NK-92 (cell line): ENCODE results near the gene CDAN1.
"Not testable (repeated sequence)": the region's sequence is repeated elsewhere in the genome, so short reads cannot be mapped to it uniquely, and the experiment has no call there.

Source experiments
- DNase-seq: peaks from one replicate; lab custom pipeline; 2025; ENCODE audit not compliant: unreplicated experiment; lab: John Stamatoyannopoulos, UW

CDAN1 gene

GRCh38 chr15:42736793-42737528 is at the start of gene CDAN1:
Gene CDAN1 (minus strand): TSS chr15:42737128. CDS start chr15:42737102, 26 bp downstream.
- DNase-seq: peak; percentile 67

DNA sequence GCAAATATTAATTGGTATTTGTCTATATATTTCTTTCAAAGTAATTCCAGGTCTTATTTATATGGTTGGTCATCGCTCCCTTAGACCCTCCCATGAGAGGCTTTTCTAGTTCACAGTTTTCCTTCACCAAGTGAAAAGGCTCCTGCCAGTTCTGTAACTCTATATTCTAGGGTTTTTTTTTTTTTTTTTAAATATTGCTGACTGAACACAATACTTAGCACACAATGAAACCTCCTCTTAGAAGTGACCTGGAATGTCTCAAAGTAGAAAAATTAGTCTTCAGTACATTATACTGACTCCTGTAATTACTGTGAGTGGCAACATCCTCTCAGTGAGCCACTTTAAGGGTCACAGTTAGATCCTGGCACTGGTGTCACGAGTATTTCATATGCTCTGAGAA is 48.6 kb upstream of the CDAN1 start:
- DNase-seq: no peak

DNA sequence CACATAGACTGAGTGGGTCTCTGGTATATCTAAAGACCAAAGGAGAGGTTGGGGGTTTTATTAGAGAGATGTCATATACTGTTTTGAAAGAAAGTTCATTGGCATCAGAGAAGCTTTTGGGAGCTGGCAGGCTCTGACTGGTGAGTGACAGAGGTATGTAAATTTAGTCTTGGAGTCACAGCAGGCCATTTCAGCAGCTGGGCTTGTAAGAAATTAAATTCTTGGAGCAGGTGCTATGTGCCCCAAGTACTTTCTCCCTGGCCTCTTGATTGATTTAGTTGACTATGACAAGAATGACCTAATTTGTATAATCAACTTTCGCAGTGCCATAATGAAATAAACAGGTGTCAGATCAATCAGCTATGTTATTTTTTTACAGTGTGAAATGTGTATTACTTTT is 47.8 kb upstream of the CDAN1 start:
- no peak for DNase-seq

DNA sequence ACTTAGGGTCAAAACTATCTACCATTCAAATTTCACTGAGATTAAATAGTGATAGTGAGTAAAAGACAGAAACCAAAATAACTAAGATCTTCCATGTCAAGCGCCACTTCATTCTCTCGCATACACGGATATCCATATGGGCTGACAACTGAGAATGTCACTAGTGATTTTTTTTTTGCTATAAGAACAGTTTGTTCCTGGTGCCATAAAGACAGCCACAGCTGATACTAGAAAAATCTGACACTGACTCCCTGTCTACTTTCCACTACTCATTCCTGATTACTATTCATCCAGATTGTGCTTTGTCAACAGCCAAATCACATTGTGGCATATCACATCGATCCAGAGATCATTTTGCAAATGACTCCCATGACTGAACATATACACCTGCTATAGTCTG is 45.8 kb upstream of the CDAN1 start:
- no peak for DNase-seq

- no peak for DNase-seq
Observed at GRCh38 chr15:42775416-42775815, 38.5 kb upstream of the CDAN1 start.

DNA sequence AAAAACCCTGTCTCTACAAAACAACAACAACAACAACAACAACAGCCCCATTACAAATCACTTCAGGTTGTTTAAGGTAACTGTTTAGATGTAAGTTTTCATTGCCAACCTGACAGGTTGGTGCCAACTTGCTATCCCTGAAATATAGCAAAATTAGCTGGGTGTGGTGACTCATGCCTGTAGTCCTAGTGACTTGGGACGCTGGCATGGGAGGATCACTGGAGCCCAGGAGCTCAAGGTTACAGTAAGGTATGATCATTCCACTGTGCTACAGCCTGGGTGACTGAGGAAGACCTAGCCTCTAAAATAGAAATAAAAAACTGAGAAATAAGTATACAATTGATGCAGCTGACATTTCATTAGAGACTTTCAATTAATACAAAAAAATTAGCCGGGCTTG is 36.0 kb upstream of the CDAN1 start:
- DNase-seq: no peak

- DNase-seq: no peak
Observed at GRCh38 chr15:42772144-42772543, 35.2 kb upstream of the CDAN1 start.

- not testable (repeated sequence) for DNase-seq
Observed at GRCh38 chr15:42766109-42766508, 29.2 kb upstream of the CDAN1 start.

- not testable (repeated sequence) for DNase-seq
Observed at GRCh38 chr15:42764154-42764731, 27.3 kb upstream of the CDAN1 start.

- not testable (repeated sequence) for DNase-seq
Observed at GRCh38 chr15:42761813-42762212, 24.9 kb upstream of the CDAN1 start.

GRCh38 chr15:42760759-42761158 is 23.8 kb upstream of the CDAN1 start:
- no peak for DNase-seq

DNA sequence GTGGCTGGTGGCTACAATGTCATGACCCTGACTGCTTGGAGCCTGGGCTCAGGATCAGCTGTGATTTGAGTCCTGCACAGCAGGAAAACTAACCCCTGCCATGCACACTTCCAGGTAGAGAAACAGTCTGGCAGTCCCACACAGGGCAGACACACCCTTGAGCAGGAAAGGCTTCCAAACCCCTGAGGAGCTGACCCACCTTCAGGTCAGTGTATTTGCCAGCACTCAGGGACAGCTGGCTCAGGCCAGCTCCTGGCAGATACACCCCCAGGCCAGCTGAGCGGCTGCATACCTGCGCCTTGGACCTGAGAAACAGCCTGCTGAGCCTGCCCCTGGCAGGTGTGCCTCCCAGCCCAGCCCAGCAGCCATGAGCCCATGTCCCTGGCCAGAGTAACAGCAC is 22.2 kb upstream of the CDAN1 start:
- DNase-seq: no peak

DNA sequence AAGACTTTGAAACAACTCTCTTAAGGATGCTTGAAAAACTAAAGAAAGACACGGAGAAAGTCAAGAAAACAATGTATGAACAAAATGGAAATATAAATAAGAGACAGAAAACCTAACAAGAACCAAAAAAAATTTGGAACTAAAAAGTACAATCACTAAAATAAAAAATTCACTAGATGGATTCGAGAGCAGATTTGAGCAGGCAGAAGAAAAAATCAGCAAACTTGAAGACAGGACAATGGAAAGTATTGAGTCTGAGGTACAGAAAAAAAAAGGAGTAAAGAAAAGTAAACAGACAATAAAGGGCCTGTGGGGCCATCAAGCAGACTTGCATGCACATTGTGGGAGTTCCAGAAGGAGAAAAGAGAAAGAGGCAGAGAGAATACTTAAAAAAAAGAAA is 13.4 kb upstream of the CDAN1 start:
- no peak for DNase-seq

DNA sequence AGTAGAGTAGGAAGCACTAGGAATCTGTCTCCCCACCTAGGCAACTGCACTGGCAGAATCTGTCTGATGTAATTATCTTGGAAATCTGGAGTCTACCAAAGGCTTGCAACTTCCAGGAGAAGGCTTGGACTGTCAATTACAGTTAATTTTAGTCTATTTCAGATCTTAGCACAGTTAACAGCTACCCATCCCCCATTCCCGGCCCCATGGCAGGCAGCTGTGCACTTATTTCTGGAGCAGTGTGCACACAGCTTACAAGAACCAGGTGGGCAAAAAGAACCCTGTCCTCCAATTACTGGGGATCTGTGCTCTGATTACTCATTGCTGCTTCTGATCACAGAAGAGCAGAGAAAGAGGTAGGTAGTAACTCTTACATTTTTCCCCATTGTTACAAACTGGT is 12.3 kb upstream of the CDAN1 start:
- DNase-seq: no peak

DNA sequence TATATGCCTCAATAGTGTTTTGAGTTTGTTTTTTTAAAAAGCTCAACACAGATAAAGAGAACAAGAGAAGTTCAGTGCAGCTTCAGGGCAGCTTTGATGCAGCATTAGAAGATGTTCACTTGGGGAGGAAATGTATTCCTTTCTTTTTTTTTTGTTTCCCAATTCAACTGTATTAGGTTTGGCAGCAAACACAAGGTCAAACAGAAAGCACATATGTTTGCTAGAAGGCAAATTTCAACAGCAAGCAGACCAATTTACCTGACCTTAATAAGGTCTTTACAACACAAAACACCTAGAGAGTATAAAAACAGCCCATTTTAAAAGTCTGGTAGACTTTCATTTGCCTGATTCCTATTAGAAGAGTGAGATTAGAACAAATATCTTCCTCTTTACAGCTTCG is 7.3 kb upstream of the CDAN1 start:
- no peak for DNase-seq

DNA sequence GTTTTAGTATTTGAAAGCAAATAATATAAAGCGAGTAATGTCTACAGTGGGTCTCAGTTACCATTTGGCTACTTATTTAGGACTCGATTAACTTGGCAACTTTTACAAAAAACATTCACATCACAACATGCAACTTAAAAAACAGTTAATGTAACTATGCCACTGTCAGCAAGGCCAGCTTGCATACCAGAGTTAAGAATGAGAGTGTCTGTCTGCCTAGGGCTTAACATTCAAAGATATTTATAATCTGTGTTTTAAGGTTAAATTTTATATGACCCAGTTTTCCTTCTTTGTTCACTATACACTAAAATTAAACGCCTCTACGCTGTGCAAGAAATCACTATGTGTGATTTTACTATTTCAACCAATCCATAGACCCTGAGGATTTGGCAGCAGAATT is 5.2 kb upstream of the CDAN1 start:
- no peak for DNase-seq

GRCh38 chr15:42741710-42742109 is 4.8 kb upstream of the CDAN1 start:
- no peak for DNase-seq

DNA sequence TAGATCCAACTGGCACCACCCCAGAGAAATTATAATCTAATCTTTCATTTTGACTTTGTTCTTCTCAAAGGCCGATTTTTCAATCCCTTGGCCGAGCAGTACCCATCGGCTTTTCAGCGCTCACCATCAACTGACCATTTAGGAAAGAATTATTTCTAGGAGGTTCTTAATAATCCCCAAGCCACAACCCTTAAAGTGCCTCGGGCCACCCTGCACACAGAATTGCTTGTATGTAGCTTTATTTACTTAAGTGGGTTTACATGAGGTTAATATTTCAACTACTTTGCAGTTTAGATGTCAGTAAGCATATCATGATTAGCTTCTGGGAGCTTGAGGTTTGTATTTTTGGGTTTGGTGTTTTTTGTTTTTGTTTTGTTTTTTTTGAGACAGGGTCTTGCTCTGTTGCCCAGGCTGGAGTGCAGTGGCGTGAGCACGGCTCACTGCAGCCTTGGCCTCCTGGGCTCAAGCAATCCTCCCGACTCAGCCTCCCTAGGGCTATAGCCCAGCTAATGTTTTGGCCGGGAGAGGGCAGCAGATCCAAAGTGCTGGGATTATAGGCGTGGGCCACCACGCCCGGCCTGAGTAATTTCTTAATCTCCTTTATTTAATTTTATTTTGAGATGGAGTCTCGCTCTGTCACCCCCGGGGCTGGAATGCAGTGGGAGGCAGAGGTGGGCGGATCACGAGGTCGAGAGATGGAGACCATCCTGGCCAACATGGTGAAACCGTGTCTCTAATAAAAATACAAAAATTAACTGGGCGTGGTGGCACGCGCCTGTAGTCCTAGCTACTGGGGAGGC is 801 bp upstream of the CDAN1 start:
- DNase-seq: no peak

GRCh38 chr15:42736178-42736792 is 643 bp downstream of the CDAN1 start:
- DNase-seq: no peak

DNA sequence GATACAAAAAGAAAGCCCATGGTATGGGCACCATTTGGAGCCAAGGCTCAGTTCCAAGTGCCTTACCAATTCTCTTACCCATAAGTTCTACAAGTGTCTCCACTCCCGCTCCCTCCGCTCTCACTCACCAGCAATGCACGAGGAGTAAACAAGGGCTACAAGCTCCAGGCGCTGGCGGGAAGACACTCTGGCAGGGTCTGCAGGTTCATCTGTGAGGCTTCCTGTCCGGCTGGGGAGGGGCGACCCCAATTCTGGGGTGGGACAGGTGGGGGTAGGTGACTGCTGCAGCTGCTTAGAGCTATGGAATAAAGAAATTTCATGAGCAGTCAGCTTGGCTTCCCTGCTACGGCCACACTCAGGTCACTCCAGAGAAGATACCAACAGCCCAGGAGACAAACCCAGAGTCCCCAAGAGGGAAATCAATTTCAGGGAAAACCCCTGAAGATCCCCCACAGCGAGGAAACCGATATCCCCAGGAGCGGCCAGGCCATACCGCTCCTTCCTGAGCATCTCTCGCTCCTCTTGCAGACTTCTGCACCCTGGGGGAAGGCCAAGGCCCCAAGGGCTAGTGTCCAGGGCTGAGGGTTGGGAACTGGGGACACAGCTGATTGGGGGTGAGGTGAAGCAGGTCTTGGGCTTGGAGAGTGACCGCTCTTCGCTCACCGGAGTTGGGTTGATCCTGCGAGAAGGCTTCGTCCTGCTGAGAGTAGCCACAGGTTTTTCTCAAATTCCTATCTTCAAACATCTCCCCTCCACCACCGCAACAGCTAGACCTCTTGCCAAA is 1.4 kb downstream of the CDAN1 start:
- no peak for DNase-seq
